C4-2B (cell line): ENCODE results near the gene RHOD.

Source experiments
- ZFX ChIP-seq: fragments of 450-650 bp; IDR thresholded peaks from 2 replicates; pipeline ENCODE4 v1.6.1; 2017
- TF ChIP-seq, protein P1 (sequence below): fragments of 450-650 bp; conservative IDR thresholded peaks from 2 replicates; pipeline ENCODE4 v1.5.1; 2017; ENCODE audit warnings: mild to moderate bottlenecking

DNA sequence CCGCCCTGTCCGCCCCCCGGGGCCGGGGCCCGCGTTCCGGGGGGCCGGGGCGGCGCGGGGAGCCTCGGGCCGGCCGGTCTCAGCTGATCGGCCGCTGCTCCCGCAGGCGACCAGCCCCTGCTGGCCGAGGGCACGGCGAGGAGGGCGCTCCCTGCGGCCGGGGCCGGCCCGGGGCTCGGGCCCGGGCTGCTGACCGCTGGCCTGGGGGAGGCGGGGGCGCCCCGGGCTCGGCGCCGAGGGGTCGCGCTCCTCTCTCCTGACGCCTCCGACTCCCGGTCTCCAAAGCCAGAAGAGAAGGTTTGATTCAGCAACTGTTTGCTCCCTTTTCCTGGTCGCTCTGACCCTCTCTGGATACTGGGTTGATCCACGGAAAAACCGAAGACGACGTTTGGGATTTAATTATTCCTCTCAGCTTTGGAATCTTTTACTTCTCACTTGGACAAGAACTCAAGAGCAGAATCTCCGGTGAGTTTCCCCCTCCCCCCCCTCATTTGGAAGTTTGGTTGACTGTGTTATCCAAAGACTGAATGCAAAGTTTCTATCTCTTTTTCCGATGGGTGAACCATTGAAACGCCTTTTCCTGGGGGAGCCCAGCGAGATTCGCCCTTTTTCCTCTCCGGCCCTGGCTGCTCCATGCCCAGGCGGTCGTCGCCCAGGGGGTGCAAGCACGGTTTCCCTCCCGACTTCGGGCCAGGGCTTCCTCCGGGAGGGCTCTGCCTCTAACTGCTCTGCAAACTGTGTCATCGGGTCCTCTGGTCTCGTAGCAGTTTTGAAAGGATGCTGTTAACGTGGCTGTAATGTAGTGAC lies 63.1 kb downstream of the RHOD start:
- TF ChIP-seq, protein P1, sequence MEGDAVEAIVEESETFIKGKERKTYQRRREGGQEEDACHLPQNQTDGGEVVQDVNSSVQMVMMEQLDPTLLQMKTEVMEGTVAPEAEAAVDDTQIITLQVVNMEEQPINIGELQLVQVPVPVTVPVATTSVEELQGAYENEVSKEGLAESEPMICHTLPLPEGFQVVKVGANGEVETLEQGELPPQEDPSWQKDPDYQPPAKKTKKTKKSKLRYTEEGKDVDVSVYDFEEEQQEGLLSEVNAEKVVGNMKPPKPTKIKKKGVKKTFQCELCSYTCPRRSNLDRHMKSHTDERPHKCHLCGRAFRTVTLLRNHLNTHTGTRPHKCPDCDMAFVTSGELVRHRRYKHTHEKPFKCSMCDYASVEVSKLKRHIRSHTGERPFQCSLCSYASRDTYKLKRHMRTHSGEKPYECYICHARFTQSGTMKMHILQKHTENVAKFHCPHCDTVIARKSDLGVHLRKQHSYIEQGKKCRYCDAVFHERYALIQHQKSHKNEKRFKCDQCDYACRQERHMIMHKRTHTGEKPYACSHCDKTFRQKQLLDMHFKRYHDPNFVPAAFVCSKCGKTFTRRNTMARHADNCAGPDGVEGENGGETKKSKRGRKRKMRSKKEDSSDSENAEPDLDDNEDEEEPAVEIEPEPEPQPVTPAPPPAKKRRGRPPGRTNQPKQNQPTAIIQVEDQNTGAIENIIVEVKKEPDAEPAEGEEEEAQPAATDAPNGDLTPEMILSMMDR, result no peak; the same call in 1 of the 2 replicates
- peak; percentile 60; the same call in 1 of the 2 replicates for TF ChIP-seq ZFX
